Nephron (organoid): ENCODE measurements around the gene MCF2L.

ENCODE experiments used
- H3K27ac Mint-ChIP-seq, 3 experiments: 2 replicates each; pipeline ENCODE4 v1.8.0; 2020; ENCODE audit warnings: mixed read lengths in 3 of 3, mild to moderate bottlenecking in 2 of 3, moderate library complexity in 1 of 3
- H3K27me3 Mint-ChIP-seq: 2 replicates; pipeline ENCODE4 v1.8.0; 2021; ENCODE audit warnings: low read depth, mild to moderate bottlenecking, moderate library complexity, mixed read lengths
- H3K36me3 Mint-ChIP-seq: 2 replicates; pipeline ENCODE4 v1.8.0; 2020; ENCODE audit warnings: low read depth, mixed read lengths
- H3K4me1 Mint-ChIP-seq: 2 replicates; pipeline ENCODE4 v1.8.0; 2020; ENCODE audit warnings: mixed read lengths
- H3K4me3 Mint-ChIP-seq, 3 experiments: 2 replicates each; pipeline ENCODE4 v1.8.0; 2020; ENCODE audit warnings: mild to moderate bottlenecking in 3 of 3, mixed read lengths in 3 of 3, moderate library complexity in 2 of 3
- H3K9me3 Mint-ChIP-seq: 2 replicates; pipeline ENCODE4 v1.8.0; 2020; ENCODE audit warnings: mixed read lengths
- TF ChIP-seq, protein P1 (sequence below), 3 experiments: fragments of 200-600 bp; sonication (generic); IDR thresholded peaks; one replicate each; pipeline ENCODE4 v1.5.0; 2021; ENCODE audit warnings: antibody characterized with exemption in 3 of 3; ENCODE audit not compliant: unreplicated experiment in 3 of 3

MCF2L gene

DNA sequence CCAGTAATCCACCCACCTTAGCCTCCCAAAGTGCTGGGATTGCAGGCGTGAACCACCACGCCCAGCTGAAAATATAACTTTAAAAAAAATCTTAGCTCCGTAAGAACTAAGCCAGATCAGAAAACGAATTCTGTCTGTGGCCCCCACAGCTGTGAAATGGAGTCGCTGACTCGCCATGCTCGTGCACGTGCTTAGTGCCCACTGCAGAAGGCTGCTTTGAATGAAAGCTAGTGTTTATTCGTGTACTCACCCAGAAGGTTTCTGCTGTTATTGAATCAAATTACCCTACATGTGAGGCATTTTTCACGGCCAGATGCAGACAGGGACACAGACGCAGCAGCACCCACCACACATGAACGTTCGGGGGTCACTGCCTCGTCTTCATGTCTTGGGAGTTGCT is 74.9 kb downstream of the MCF2L start:
- peaks cover 30% of the 10 kb centered on the region for H3K36me3 Mint-ChIP-seq
- H3K27ac Mint-ChIP-seq: no peak overlapping the region
- H3K4me1 Mint-ChIP-seq: no peaks in the 10 kb centered on the region
- peaks cover 9% of the 10 kb centered on the region for H3K27me3 Mint-ChIP-seq
- no peaks in the 10 kb centered on the region for H3K9me3 Mint-ChIP-seq
- TF ChIP-seq, protein P1, sequence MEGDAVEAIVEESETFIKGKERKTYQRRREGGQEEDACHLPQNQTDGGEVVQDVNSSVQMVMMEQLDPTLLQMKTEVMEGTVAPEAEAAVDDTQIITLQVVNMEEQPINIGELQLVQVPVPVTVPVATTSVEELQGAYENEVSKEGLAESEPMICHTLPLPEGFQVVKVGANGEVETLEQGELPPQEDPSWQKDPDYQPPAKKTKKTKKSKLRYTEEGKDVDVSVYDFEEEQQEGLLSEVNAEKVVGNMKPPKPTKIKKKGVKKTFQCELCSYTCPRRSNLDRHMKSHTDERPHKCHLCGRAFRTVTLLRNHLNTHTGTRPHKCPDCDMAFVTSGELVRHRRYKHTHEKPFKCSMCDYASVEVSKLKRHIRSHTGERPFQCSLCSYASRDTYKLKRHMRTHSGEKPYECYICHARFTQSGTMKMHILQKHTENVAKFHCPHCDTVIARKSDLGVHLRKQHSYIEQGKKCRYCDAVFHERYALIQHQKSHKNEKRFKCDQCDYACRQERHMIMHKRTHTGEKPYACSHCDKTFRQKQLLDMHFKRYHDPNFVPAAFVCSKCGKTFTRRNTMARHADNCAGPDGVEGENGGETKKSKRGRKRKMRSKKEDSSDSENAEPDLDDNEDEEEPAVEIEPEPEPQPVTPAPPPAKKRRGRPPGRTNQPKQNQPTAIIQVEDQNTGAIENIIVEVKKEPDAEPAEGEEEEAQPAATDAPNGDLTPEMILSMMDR (IDR thresholded peaks at IDR 0.05; ENCODE audit: unreplicated experiment in 3 of 3): no peak
- H3K4me3 Mint-ChIP-seq: no peak overlapping the region

DNA sequence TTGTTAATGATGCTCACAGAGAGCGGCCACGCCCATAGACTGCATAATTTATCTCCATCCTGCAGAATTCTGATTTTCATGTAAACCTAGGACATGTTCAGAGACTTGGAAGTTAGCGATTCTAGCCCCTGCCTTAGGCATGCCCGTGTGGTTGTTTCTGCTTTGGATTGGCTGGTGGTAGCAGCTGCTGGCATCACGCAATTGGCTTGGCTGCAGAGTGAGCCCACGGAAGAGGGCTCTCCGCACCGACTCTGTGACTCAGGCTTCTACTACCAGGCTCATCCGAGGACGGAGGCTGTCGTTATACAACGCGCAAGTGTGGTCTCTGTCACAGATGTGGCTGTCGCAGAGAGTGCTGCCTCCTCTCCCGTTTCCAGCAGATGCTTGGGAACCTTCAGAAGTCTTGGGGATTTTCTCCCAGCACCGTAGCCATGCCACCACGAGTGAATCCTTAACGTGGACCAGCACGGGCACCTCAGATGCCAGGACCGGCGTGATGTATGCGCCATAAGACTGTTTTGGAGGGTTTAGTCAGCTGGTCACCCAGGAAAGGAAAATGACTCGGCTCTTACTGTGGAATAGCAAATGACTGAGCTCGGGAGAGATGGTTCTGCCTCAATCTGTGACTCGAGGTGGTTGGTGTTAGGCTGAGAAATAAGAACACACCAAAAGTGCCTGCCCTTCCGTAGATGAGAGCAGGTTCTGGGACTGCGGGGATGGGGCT is 75.5 kb downstream of the MCF2L start:
- Mint-ChIP-seq H3K27ac (no peak overlapping the region), H3K36me3 (peaks cover 26% of the 10 kb centered on the region), H3K27me3 (peaks cover 9% of the 10 kb centered on the region), H3K9me3 (no peaks in the 10 kb centered on the region), H3K4me1 (no peaks in the 10 kb centered on the region), H3K4me3 (no peak overlapping the region)
- TF ChIP-seq, protein P1 (IDR thresholded peaks at IDR 0.05; ENCODE audit: unreplicated experiment in 3 of 3): no peak

DNA sequence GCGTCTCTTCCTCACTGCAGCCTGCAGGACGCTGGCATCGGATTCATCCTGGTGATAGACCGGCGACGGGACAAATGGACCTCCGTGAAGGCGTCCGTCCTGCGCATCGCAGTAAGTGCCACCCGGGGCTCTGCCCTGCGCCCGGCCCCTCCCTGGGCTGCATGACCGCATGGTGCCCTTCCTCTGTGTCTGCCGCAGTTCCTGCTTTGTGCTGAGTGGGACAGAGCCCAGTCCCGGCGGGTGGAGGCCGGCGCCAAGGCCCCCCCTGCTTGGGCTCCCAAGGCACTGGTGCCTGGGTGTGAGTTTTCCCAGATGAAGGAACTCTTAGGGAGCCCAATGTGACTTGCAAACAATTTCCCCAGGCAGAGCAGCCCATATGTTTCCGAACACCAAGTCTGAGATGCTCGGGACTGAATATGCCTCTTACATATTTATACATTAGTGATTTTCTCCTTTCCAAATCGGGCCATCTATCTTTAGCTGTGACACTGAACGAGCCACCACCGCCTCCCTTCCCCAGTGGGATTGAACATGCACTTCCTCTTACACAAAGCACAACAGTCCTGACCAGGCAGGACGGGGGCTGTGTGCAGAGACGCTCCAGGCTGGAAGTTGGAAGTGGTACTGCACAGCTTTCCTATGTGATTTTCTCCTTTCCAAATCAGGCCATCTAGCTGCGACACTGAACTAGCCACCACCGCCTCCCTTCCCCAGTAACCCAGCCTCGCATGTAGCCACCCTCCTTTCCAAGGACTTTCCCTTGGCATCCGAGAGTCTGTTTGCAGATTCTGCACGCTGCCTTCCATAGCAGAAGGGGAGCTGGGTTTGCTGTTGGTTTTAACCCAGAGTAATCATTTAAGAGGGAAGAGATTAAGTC is 76.5 kb downstream of the MCF2L start:
- Mint-ChIP-seq H3K4me1 (peaks cover 6% of the 10 kb centered on the region), H3K4me3 (no peak overlapping the region), H3K27ac (no peak overlapping the region), H3K36me3 (peaks cover 26% of the 10 kb centered on the region), H3K27me3 (peaks cover 14% of the 10 kb centered on the region), H3K9me3 (no peaks in the 10 kb centered on the region)
- TF ChIP-seq, protein P1 (IDR thresholded peaks at IDR 0.05; ENCODE audit: unreplicated experiment in 3 of 3): no peak

DNA sequence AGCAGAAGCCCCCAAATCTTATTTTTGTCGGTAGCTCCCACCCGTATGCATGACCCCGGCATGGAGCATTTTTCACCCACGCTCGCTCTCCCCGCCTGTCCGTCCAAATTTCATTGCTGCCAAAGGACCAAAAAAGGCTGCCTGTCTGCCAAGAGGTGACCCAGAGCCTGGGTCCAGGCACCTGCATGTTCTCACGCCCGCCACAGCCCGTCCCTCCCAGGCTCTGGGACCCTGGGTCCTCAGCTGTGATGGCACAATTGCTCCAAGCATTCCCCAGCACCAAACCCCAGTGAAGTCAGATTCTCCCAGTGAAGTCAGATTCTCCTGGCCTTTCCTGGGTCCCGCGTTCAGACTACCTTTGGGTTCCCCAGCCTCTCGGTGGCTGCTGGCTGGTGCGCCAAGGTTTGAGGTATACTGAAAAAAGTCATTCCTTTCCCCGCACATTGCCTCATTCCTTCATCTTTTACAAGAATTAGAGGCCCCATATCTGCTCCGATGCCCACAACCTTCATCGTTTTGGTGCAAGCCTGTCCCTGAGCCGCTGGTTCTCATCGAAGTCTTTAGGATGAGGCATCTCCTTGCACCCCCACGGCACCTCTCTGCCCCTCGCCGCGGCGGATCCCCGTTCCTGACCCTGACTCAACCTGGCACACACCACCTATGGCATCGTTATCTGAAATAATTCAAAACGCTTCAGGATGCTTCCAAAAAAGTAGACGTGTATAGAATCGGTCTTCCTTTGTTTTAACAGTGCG is 77.3 kb downstream of the MCF2L start:
- peaks cover 16% of the 10 kb centered on the region for H3K27me3 Mint-ChIP-seq

DNA sequence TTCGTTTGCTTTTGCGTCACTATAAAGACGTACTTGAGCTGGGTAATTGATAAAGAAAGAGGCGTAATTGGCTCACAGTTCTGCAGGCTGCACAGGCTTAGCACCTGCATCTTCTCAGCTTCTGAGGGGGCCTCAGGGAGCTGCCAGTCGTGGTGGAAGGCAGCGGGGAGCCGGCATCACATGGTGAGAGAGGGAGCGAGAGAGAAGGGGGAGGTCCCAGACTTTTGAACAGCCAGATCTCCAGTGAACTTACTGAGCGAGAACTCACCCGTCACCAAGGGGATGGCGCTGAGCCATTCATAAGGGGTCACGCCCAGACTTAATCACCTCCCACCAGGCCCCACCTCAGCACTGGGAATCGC is 77.8 kb downstream of the MCF2L start:
- TF ChIP-seq, protein P1 (IDR thresholded peaks at IDR 0.05; ENCODE audit: unreplicated experiment in 3 of 3): no peak
- peaks cover 12% of the 10 kb centered on the region for H3K4me1 Mint-ChIP-seq
- peaks cover 20% of the 10 kb centered on the region for H3K27me3 Mint-ChIP-seq
- H3K4me3 Mint-ChIP-seq: no peak overlapping the region
- peaks cover 26% of the 10 kb centered on the region for H3K36me3 Mint-ChIP-seq
- no peak overlapping the region for H3K27ac Mint-ChIP-seq
- no peaks in the 10 kb centered on the region for H3K9me3 Mint-ChIP-seq

More for the DNA sequence above, 77.3 kb downstream of the MCF2L start:
- TF ChIP-seq, protein P1 (IDR thresholded peaks at IDR 0.05; ENCODE audit: unreplicated experiment in 3 of 3): no peak
- Mint-ChIP-seq H3K4me1 (peaks cover 7% of the 10 kb centered on the region), H3K9me3 (no peaks in the 10 kb centered on the region), H3K4me3 (no peak overlapping the region), H3K27ac (no peak overlapping the region), H3K36me3 (peaks cover 26% of the 10 kb centered on the region)
